A549 (cell line): ENCODE data around the gene SORL1. TPM values are rescaled to one million over a fixed set of nuclear protein-coding genes. Genes with fewer than 3 reads are reported as not detected.

ENCODE experiments used
- ATAC-seq, 2 experiments: fragments of 200-7000 bp in 1 of 2; fragments of >200 bp in 1 of 2; cut with Nextera tagmentation in 1 of 2; cut with Tn5 transposase in 1 of 2; 3 replicates each; pipeline versions ENCODE4 v1.8.0 to v1.9.1; 2018 to 2020; ENCODE audit warnings: mild to moderate bottlenecking in 1 of 2, moderate library complexity in 1 of 2
- CTCF ChIA-PET: fragments of 300-600 bp; sonication (Branson Sonifier 250); formaldehyde crosslinking; extraction: SDS; loops from one replicate; lab custom pipeline; 2021; ENCODE audit warnings: antibody characterized with exemption, inconsistent platforms; lab: Yijun Ruan, JAX
- POLR2A ChIA-PET: fragments of 350-600 bp; formaldehyde crosslinking; extraction: SDS; loops from one replicate; lab custom pipeline; 2021; ENCODE audit warnings: antibody characterized with exemption, inconsistent platforms; lab: Yijun Ruan, JAX
- DNase-seq, 2 experiments: peaks; one replicate each; pipeline versions ENCODE4 v3.0.0 to v3.0.0-alpha.2; 2011 to 2016; ENCODE audit warnings: low read depth in 1 of 2, low spot score in 1 of 2
- FAIRE-seq: peaks from 2 replicates; lab custom pipeline; 2011; peaks lifted over from hg19 to GRCh38; lab: Jason Lieb, UNC
- H3K27ac ChIP-seq, 2 experiments: fragments of >200 bp; sonication (Bioruptor Twin); formaldehyde crosslinking; 3 replicates each; pipeline ENCODE4 v1.5.1; 2016 to 2017
- H3K4me1 ChIP-seq: fragments of >200 bp; sonication (Bioruptor Twin); formaldehyde crosslinking; 3 replicates; pipeline ENCODE4 v1.6.1; 2016
- H3K4me2 ChIP-seq: fragments of >200 bp; sonication (Bioruptor Twin); formaldehyde crosslinking; 3 replicates; pipeline ENCODE4 v1.6.1; 2016
- H3K4me3 ChIP-seq: fragments of >200 bp; sonication (Bioruptor Twin); formaldehyde crosslinking; 3 replicates; pipeline ENCODE4 v1.5.1; 2016
- H3K9me3 ChIP-seq: fragments of >200 bp; sonication (Bioruptor Twin); formaldehyde crosslinking; 3 replicates; pipeline ENCODE4 v1.6.1; 2016
- CBX8 ChIP-seq: fragments of 200-600 bp; sonication (generic); IDR thresholded peaks from 2 replicates; pipeline ENCODE4 v1.6.1; 2016
- CEBPB ChIP-seq, 2 experiments: fragments of >200 bp in 1 of 2; sonication (Bioruptor Twin) in 1 of 2; formaldehyde crosslinking in 1 of 2; IDR thresholded peaks; 2 replicates each; pipeline ENCODE4 v1.6.1; 2012 to 2016
- CHD4 ChIP-seq: fragments of 200-600 bp; sonication (generic); IDR thresholded peaks from 2 replicates; pipeline ENCODE4 v1.6.1; 2016; ENCODE audit warnings: antibody characterized with exemption, mild to moderate bottlenecking, borderline replicate concordance
- EHF ChIP-seq: fragments of 250-450 bp; sonication (Bioruptor Pico); IDR thresholded peaks from 2 replicates; pipeline ENCODE4 v1.5.0; 2020; ENCODE audit warnings: mild to moderate bottlenecking
- ESRRA ChIP-seq: fragments of 150-350 bp; IDR thresholded peaks from 2 replicates; pipeline ENCODE4 v1.6.1; 2014; ENCODE audit warnings: mild to moderate bottlenecking, low read length, borderline replicate concordance
- FOSL2 ChIP-seq, 2 experiments: fragments of 450-650 bp in 1 of 2; fragments of >200 bp in 1 of 2; sonication (Bioruptor Twin) in 1 of 2; formaldehyde crosslinking; IDR thresholded peaks; 2 replicates each; pipeline versions ENCODE4 v1.5.0 to v1.6.1; 2016 to 2020; ENCODE audit warnings: mild to moderate bottlenecking in 1 of 2, moderate library complexity in 1 of 2
- HEYL ChIP-seq: fragments of 250-450 bp; sonication (Bioruptor Pico); IDR thresholded peaks from 2 replicates; pipeline ENCODE4 v1.8.0; 2021; ENCODE audit warnings: mild to moderate bottlenecking, moderate library complexity
- HOXB13 ChIP-seq: fragments of 250-450 bp; sonication (Bioruptor Pico); IDR thresholded peaks from 2 replicates; pipeline ENCODE4 v1.5.0; 2020; ENCODE audit warnings: low read depth, mild to moderate bottlenecking, moderate library complexity
- KDM1A ChIP-seq: fragments of 200-600 bp; sonication (generic); IDR thresholded peaks from 2 replicates; pipeline ENCODE4 v1.6.1; 2016; ENCODE audit warnings: low read depth, mild to moderate bottlenecking
- MAFK ChIP-seq: fragments of 450-650 bp; IDR thresholded peaks from 2 replicates; pipeline ENCODE4 v1.6.1; 2014; ENCODE audit not compliant: partially characterized antibody
- MAZ ChIP-seq: fragments of 150-350 bp; IDR thresholded peaks from 2 replicates; pipeline ENCODE4 v1.6.1; 2014; ENCODE audit warnings: antibody characterized with exemption, low read depth, low read length, borderline replicate concordance
- NPAS2 ChIP-seq: fragments of 250-450 bp; sonication (Bioruptor Pico); IDR thresholded peaks from 2 replicates; pipeline ENCODE4 v1.8.0; 2022; ENCODE audit warnings: mild to moderate bottlenecking, moderate library complexity, borderline replicate concordance
- PHF8 ChIP-seq: fragments of 200-600 bp; sonication (generic); IDR thresholded peaks from 2 replicates; pipeline ENCODE4 v1.6.1; 2016; ENCODE audit warnings: low read depth, mild to moderate bottlenecking, antibody characterized with exemption, moderate library complexity, borderline replicate concordance
- POLR2AphosphoS2 ChIP-seq: conservative IDR thresholded peaks from 2 replicates; pipeline ENCODE4 v1.6.1; 2012; ENCODE audit warnings: low read length, improper control_type of control experiment, inconsistent platforms
- RFX5 ChIP-seq: fragments of 450-650 bp; IDR thresholded peaks from 2 replicates; pipeline ENCODE4 v1.7.1; 2014; ENCODE audit warnings: antibody characterized with exemption, mild to moderate bottlenecking, moderate library complexity
- SREBF2 ChIP-seq: fragments of 450-650 bp; IDR thresholded peaks from 2 replicates; pipeline ENCODE4 v1.6.1; 2014; ENCODE audit warnings: mild to moderate bottlenecking, moderate library complexity
- TFCP2L1 ChIP-seq: fragments of 250-450 bp; sonication (Bioruptor Pico); IDR thresholded peaks from 2 replicates; pipeline ENCODE4 v1.5.0; 2021; ENCODE audit warnings: mild to moderate bottlenecking
- ZFP36 ChIP-seq: fragments of 450-650 bp; IDR thresholded peaks from 2 replicates; pipeline ENCODE4 v1.6.1; 2014; ENCODE audit warnings: borderline replicate concordance; ENCODE audit not compliant: partially characterized antibody
- ZNF302 ChIP-seq: fragments of 250-450 bp; sonication (Bioruptor Pico); IDR thresholded peaks from 2 replicates; pipeline ENCODE4 v1.9.0; 2021; ENCODE audit warnings: inconsistent platforms, mild to moderate bottlenecking, moderate library complexity
- WGBS: methylation state at CpG from one replicate; pipeline ENCODE4 v1.1.6; 2017; ENCODE audit errors: missing lambda C conversion rate; 5-methylcytosine and 5-hydroxymethylcytosine counted together
- polyA plus RNA-seq, 4 experiments: library from polyadenylated mRNA; depleted of rRNA in 3 of 4; stranded (reverse); fragments of >200 nt; fragmentation: RNase III in 1 of 4; extraction: RNeasy Plus Mini Kit Qiagen cat#74134 plus additional on column Dnase treatment in 1 of 4; gene quantifications; 2 replicates in 3 of 4; 3 replicates in 1 of 4; pipeline ENCODE4 v1.2.3, GENCODE V29; 2011 to 2017
- TF ChIP-seq, protein P1 (sequence below): fragments of 200-600 bp; sonication (generic); IDR thresholded peaks from 2 replicates; pipeline ENCODE4 v1.6.1; 2016; ENCODE audit warnings: antibody characterized with exemption, mild to moderate bottlenecking, moderate library complexity
- TF ChIP-seq, protein P2 (sequence below): fragments of >200 bp; sonication (Bioruptor Twin); formaldehyde crosslinking; IDR thresholded peaks from 3 replicates; pipeline ENCODE4 v1.6.1; 2016
- TF ChIP-seq, protein P3 (sequence below): fragments of 450-650 bp; IDR thresholded peaks from 2 replicates; pipeline ENCODE4 v1.6.1; 2014; ENCODE audit warnings: antibody characterized with exemption
- TF ChIP-seq, protein P4 (sequence below): fragments of 250-450 bp; sonication (Bioruptor Pico); IDR thresholded peaks from 2 replicates; pipeline ENCODE4 v1.5.0; 2020; ENCODE audit warnings: low read depth, mild to moderate bottlenecking, moderate library complexity
- TF ChIP-seq, protein P5 (sequence below): IDR thresholded peaks from 2 replicates; pipeline ENCODE4 v1.6.1; 2012
- TF ChIP-seq, protein P6 (sequence below): fragments of >200 bp; sonication (Bioruptor Twin); formaldehyde crosslinking; IDR thresholded peaks from 2 replicates; pipeline ENCODE4 v1.6.1; 2016

The SORL1 gene
- polyA plus RNA-seq, 2 of the 4 experiments (the other 2 are of a cell fraction), result 0.45 to 3.8 TPM

DNA sequence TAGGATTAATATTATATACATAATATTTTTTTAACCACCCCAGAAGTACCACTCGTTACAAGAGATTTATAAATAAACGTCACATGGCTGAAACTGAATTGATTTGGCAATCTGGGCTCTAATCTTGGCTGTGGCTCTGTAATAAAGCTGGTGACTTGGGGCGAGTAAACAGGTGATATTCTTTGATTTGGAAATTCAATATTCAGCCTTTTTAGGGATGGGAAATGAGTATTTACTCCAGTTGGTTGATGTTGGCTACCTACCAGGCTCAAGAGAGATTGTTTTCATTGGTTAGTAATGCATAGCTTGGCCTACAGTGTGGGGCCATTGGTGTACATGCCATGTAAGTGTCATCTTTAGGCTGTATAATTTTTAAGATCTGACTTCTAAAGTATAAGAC is 118.3 kb downstream of the SORL1 start:
- ATAC-seq (no peak), FAIRE-seq (no peak)
- Histone ChIP-seq H3K9me3 (no peaks in the 10 kb centered on the region), H3K27ac (no peak overlapping the region)
- POLR2A ChIA-PET, result no interaction called here
- WGBS, result 70% methylated on average over 3 of the region's 3 CpGs
- TF ChIP-seq TFCP2L1 (CRISPR knock-in tag) (no peak), NPAS2 (CRISPR knock-in tag) (no peak), PHF8 (no peak), HOXB13 (CRISPR knock-in tag) (no peak), ZFP36 (no peak), MAZ (no peak), HEYL (CRISPR knock-in tag) (no peak), MAFK (no peak), SREBF2 (no peak), KDM1A (no peak)
- TF ChIP-seq, protein P1, sequence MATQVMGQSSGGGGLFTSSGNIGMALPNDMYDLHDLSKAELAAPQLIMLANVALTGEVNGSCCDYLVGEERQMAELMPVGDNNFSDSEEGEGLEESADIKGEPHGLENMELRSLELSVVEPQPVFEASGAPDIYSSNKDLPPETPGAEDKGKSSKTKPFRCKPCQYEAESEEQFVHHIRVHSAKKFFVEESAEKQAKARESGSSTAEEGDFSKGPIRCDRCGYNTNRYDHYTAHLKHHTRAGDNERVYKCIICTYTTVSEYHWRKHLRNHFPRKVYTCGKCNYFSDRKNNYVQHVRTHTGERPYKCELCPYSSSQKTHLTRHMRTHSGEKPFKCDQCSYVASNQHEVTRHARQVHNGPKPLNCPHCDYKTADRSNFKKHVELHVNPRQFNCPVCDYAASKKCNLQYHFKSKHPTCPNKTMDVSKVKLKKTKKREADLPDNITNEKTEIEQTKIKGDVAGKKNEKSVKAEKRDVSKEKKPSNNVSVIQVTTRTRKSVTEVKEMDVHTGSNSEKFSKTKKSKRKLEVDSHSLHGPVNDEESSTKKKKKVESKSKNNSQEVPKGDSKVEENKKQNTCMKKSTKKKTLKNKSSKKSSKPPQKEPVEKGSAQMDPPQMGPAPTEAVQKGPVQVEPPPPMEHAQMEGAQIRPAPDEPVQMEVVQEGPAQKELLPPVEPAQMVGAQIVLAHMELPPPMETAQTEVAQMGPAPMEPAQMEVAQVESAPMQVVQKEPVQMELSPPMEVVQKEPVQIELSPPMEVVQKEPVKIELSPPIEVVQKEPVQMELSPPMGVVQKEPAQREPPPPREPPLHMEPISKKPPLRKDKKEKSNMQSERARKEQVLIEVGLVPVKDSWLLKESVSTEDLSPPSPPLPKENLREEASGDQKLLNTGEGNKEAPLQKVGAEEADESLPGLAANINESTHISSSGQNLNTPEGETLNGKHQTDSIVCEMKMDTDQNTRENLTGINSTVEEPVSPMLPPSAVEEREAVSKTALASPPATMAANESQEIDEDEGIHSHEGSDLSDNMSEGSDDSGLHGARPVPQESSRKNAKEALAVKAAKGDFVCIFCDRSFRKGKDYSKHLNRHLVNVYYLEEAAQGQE, result no peak
- TF ChIP-seq, protein P2, sequence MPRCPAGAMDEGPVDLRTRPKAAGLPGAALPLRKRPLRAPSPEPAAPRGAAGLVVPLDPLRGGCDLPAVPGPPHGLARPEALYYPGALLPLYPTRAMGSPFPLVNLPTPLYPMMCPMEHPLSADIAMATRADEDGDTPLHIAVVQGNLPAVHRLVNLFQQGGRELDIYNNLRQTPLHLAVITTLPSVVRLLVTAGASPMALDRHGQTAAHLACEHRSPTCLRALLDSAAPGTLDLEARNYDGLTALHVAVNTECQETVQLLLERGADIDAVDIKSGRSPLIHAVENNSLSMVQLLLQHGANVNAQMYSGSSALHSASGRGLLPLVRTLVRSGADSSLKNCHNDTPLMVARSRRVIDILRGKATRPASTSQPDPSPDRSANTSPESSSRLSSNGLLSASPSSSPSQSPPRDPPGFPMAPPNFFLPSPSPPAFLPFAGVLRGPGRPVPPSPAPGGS, result no peak
- TF ChIP-seq, protein P3, sequence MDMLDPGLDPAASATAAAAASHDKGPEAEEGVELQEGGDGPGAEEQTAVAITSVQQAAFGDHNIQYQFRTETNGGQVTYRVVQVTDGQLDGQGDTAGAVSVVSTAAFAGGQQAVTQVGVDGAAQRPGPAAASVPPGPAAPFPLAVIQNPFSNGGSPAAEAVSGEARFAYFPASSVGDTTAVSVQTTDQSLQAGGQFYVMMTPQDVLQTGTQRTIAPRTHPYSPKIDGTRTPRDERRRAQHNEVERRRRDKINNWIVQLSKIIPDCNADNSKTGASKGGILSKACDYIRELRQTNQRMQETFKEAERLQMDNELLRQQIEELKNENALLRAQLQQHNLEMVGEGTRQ, result no peak
- TF ChIP-seq, protein P4, sequence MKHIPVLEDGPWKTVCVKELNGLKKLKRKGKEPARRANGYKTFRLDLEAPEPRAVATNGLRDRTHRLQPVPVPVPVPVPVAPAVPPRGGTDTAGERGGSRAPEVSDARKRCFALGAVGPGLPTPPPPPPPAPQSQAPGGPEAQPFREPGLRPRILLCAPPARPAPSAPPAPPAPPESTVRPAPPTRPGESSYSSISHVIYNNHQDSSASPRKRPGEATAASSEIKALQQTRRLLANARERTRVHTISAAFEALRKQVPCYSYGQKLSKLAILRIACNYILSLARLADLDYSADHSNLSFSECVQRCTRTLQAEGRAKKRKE, result no peak
- TF ChIP-seq, protein P5, sequence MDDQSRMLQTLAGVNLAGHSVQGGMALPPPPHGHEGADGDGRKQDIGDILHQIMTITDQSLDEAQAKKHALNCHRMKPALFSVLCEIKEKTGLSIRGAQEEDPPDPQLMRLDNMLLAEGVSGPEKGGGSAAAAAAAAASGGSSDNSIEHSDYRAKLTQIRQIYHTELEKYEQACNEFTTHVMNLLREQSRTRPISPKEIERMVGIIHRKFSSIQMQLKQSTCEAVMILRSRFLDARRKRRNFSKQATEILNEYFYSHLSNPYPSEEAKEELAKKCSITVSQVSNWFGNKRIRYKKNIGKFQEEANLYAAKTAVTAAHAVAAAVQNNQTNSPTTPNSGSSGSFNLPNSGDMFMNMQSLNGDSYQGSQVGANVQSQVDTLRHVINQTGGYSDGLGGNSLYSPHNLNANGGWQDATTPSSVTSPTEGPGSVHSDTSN, result no peak
- TF ChIP-seq, all 56 proteins: peak for 0
- H3K4me3 ChIP-seq, result no peak overlapping the region
- H3K4me2 ChIP-seq, result no peak overlapping the region
- CTCF ChIA-PET, result no interaction called here
- no peaks in the 10 kb centered on the region for H3K4me1 ChIP-seq
- no peak for DNase-seq

DNA sequence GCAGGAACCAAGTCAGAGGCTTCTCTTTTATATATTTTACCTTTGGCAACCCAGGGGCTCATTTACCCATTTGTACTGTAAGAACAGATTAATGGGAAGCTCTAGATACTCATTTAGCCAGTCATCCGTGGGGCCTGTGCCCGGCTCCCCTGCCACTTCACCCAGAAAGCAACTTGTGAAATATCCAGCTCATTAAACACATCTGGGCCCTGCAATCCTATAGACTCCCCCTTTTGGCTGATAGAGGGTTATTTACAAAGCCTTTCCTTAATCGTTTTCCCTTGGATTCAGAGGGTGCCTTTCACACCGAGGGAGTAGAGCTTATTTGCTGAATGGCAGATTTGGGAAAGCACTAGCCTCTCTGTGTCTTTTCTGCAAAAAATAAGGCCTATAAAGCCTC is 119.4 kb downstream of the SORL1 start:
- CTCF ChIA-PET, result interaction anchor here (0.6 to 2.2 kb wide), 4 partner anchors 10 to 20 kb away, joined by 3 to 7 read pairs (median 4); no protein-coding TSS in a partner anchor
- H3K4me1 ChIP-seq, result no peaks in the 10 kb centered on the region
- ATAC-seq (no peak), DNase-seq (no peak), FAIRE-seq (no peak)
- H3K4me3 ChIP-seq, result no peak overlapping the region
- 68% methylated on average over 4 of the region's 4 CpGs for WGBS
- no peak overlapping the region for H3K27ac ChIP-seq
- H3K9me3 ChIP-seq, result no peaks in the 10 kb centered on the region
- TF ChIP-seq, protein P2, result no peak
- TF ChIP-seq EHF (CRISPR knock-in tag) (no peak), ZNF302 (no peak), POLR2AphosphoS2 (no peak), HOXB13 (CRISPR knock-in tag) (no peak), ESRRA (no peak), CEBPB (IDR thresholded peaks at IDR 0.05) (no peak), CHD4 (no peak), RFX5 (no peak), SREBF2 (no peak), CBX8 (no peak), ZFP36 (no peak), FOSL2 (IDR thresholded peaks at IDR 0.05) (no peak), FOSL2 (CRISPR knock-in tag; IDR thresholded peaks at IDR 0.05) (no peak), MAFK (no peak)
- TF ChIP-seq, protein P5, result no peak
- TF ChIP-seq, protein P6, sequence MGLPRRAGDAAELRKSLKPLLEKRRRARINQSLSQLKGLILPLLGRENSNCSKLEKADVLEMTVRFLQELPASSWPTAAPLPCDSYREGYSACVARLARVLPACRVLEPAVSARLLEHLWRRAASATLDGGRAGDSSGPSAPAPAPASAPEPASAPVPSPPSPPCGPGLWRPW, result no peak
- no peak overlapping the region for H3K4me2 ChIP-seq
- POLR2A ChIA-PET, result no interaction called here
